Body of pancreas (tissue), 4 donors: ENCODE measurements around the gene SLCO1A2. TPM values are rescaled to one million over a fixed set of nuclear protein-coding genes. Genes with fewer than 3 reads are reported as not detected.

ENCODE experiments used
- ATAC-seq: fragments of 150-250 bp; one replicate; pipeline ENCODE4 v1.9.1; 2016
- DNase-seq, 4 donors: peaks; one replicate each; pipeline ENCODE4 v3.0.0-alpha.2; 2019
- H3K27ac ChIP-seq, 4 donors: fragments of 200-600 bp; sonication (generic); 1 replicate in 3 of 4; 2 replicates in 1 of 4; pipeline versions ENCODE4 v1.5.1 to v1.6.1; 2016 to 2019; ENCODE audit warnings: mild to moderate bottlenecking in 1 of 4, mixed read lengths in 1 of 4, moderate library complexity in 1 of 4
- H3K27me3 ChIP-seq, 2 donors: fragments of 200-600 bp; sonication (generic); one replicate each; pipeline ENCODE4 v1.6.0; 2016; ENCODE audit warnings: mild to moderate bottlenecking in 1 of 2
- H3K36me3 ChIP-seq, 2 donors: fragments of 200-600 bp; sonication (generic); replicated peaks in 1 of 2; 2 replicates each; pipeline ENCODE4 v1.5.1; 2016; ENCODE audit warnings: low read depth in 2 of 2; ENCODE audit not compliant: insufficient read depth in 1 of 2
- H3K4me1 ChIP-seq: fragments of 200-600 bp; sonication (generic); one replicate; pipeline ENCODE4 v1.6.0; 2016
- H3K4me3 ChIP-seq, 2 donors: fragments of 200-600 bp; sonication (generic); 1 replicate in 1 of 2; 2 replicates in 1 of 2; pipeline ENCODE4 v1.5.1; 2016 to 2019
- H3K9me3 ChIP-seq, 3 donors: fragments of 200-600 bp; sonication (generic); 1 replicate in 2 of 3; 2 replicates in 1 of 3; pipeline ENCODE4 v1.5.1; 2016
- CTCF ChIP-seq, 7 experiments: fragments of 450-650 bp in 4 of 7; fragments of 200-600 bp in 3 of 7; sonication (generic) in 3 of 7; IDR thresholded peaks; one replicate each; pipeline ENCODE4 v1.5.1; 2016 to 2019; ENCODE audit warnings: antibody characterized with exemption in 7 of 7
- POLR2A ChIP-seq, 3 donors: fragments of 450-650 bp; IDR thresholded peaks; one replicate each; pipeline ENCODE4 v1.6.1; 2016; ENCODE audit warnings: antibody characterized with exemption in 3 of 3, mild to moderate bottlenecking in 2 of 3
- WGBS, 2 donors: methylation state at CpG; one replicate each; pipeline ENCODE4 v1.1.5; 2017; 5-methylcytosine and 5-hydroxymethylcytosine counted together
- intact Hi-C: fragments of 100-400 bp; cut with DNase I; formaldehyde crosslinking; loops from one replicate; pipeline ENCODE4 v1.15.1; 2023
- total RNA-seq, 2 donors: library from RNA; depleted of rRNA; stranded (reverse); fragments of >200 nt; gene quantifications; one replicate each; pipeline ENCODE4 v1.1.0, GENCODE V29; 2016

The SLCO1A2 gene
- total RNA-seq, 2 donors from 2014 or later, result not detected

- no peaks in the 10 kb centered on the region for H3K9me3 ChIP-seq
- no peak for TF ChIP-seq CTCF (IDR thresholded peaks at IDR 0.05)
- TF ChIP-seq POLR2A (IDR thresholded peaks at IDR 0.05), result no peak
- DNase-seq, result no peak
- no peak overlapping the region for H3K27ac ChIP-seq
- H3K4me1 ChIP-seq, result no peaks in the 10 kb centered on the region
- H3K4me3 ChIP-seq, result no peak overlapping the region
- intact Hi-C loops, result no loop called here
- H3K36me3 ChIP-seq, result no peaks in the 10 kb centered on the region
- no peak for ATAC-seq
- WGBS, 2 donors, result 76 to 79% methylated on average over 4 of the region's 4 CpGs
- H3K27me3 ChIP-seq, result no peaks in the 10 kb centered on the region
These were observed 19.2 kb upstream of the SLCO1A2 start for GRCh38 chr12:21353948-21354347.

- TF ChIP-seq POLR2A (IDR thresholded peaks at IDR 0.05), result no peak
- TF ChIP-seq CTCF (IDR thresholded peaks at IDR 0.05), result no peak
- intact Hi-C loops, result no loop called here
- no peak for ATAC-seq
These were observed 18.8 kb upstream of the SLCO1A2 start for GRCh38 chr12:21353487-21353886.

GRCh38 chr12:21350975-21351374 lies 16.3 kb upstream of the SLCO1A2 start:
- no peak overlapping the region for H3K4me3 ChIP-seq
- H3K27me3 ChIP-seq, result no peaks in the 10 kb centered on the region

More at GRCh38 chr12:21353487-21353886, 18.8 kb upstream of the SLCO1A2 start:
- Histone ChIP-seq H3K36me3 (no peaks in the 10 kb centered on the region), H3K4me1 (no peaks in the 10 kb centered on the region), H3K9me3 (no peaks in the 10 kb centered on the region), H3K27ac (no peak overlapping the region), H3K27me3 (no peaks in the 10 kb centered on the region), H3K4me3 (no peak overlapping the region)
- 16 to 23% methylated on average over 1 of the region's 1 CpG for WGBS, 2 donors
- no peak for DNase-seq

GRCh38 chr12:21346542-21347205 lies 12.0 kb upstream of the SLCO1A2 start:
- Histone ChIP-seq H3K4me1 (no peaks in the 10 kb centered on the region), H3K27me3 (no peaks in the 10 kb centered on the region), H3K4me3 (no peak overlapping the region), H3K27ac (no peak overlapping the region), H3K9me3 (no peaks in the 10 kb centered on the region), H3K36me3 (no peaks in the 10 kb centered on the region)
- DNase-seq (no peak), ATAC-seq (no peak)
- intact Hi-C loops, result no loop called here
- WGBS, 2 donors, result 26 to 36% methylated on average over 1 of the region's 1 CpG
- TF ChIP-seq CTCF (IDR thresholded peaks at IDR 0.05), result no peak
- TF ChIP-seq POLR2A (IDR thresholded peaks at IDR 0.05), result no peak

More at GRCh38 chr12:21350975-21351374, 16.3 kb upstream of the SLCO1A2 start:
- no peaks in the 10 kb centered on the region for H3K9me3 ChIP-seq
- intact Hi-C loops, result no loop called here
- H3K36me3 ChIP-seq, result no peaks in the 10 kb centered on the region
- 19 to 27% methylated on average over 1 of the region's 1 CpG for WGBS, 2 donors
- no peaks in the 10 kb centered on the region for H3K4me1 ChIP-seq
- H3K27ac ChIP-seq, result no peak overlapping the region
- peak in 2 of 4 donors; percentile 10 to 20 for DNase-seq
- ATAC-seq, result peak; percentile 88
- no peak for TF ChIP-seq CTCF (IDR thresholded peaks at IDR 0.05)

GRCh38 chr12:21343636-21344035 lies 8.9 kb upstream of the SLCO1A2 start:
- ATAC-seq, result no peak
- Histone ChIP-seq H3K4me1 (no peaks in the 10 kb centered on the region), H3K27ac (no peak overlapping the region), H3K27me3 (no peaks in the 10 kb centered on the region), H3K4me3 (no peak overlapping the region), H3K36me3 (no peaks in the 10 kb centered on the region), H3K9me3 (no peaks in the 10 kb centered on the region)
- no peak for DNase-seq
- no peak for TF ChIP-seq POLR2A (IDR thresholded peaks at IDR 0.05)
- no peak for TF ChIP-seq CTCF (IDR thresholded peaks at IDR 0.05)
- intact Hi-C loops, result no loop called here
